OCI-LY3 (cell line): Measurements from ENCODE around the gene THUMPD2.

Source experiments
- EZH2phosphoT487 ChIP-seq: fragments of 200-600 bp; shearing (Covaris generic); IDR thresholded peaks from 2 replicates; pipeline ENCODE4 v1.6.1; 2018; ENCODE audit warnings: antibody characterized with exemption, mixed run types, low read depth
- TF ChIP-seq, protein P1 (sequence below): fragments of 200-600, 300-600 bp; sonication (generic); IDR thresholded peaks from 2 replicates; pipeline ENCODE4 v1.5.1; 2014; ENCODE audit warnings: antibody characterized with exemption, low read length, low read depth

DNA sequence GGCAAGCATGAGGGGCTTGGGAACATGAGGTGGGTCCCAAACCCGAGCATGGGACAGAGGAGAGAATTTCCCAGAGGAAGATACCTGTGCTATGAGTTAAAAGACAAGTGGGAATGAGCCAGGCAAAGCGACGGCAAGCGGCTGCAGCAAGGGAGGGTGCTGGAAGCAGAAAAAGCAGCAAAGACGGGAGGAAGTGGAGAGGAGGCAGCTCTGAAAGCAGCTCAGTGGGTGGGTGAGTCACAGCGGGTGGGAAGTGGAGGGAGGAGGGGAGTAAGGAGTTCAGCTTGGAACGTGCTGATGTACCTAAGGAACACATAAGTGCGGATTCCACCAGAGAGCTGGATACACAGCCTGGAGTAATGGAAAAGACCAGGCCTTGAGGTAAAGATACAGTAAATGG is 41.4 kb downstream of the THUMPD2 start:
- TF ChIP-seq, protein P1, sequence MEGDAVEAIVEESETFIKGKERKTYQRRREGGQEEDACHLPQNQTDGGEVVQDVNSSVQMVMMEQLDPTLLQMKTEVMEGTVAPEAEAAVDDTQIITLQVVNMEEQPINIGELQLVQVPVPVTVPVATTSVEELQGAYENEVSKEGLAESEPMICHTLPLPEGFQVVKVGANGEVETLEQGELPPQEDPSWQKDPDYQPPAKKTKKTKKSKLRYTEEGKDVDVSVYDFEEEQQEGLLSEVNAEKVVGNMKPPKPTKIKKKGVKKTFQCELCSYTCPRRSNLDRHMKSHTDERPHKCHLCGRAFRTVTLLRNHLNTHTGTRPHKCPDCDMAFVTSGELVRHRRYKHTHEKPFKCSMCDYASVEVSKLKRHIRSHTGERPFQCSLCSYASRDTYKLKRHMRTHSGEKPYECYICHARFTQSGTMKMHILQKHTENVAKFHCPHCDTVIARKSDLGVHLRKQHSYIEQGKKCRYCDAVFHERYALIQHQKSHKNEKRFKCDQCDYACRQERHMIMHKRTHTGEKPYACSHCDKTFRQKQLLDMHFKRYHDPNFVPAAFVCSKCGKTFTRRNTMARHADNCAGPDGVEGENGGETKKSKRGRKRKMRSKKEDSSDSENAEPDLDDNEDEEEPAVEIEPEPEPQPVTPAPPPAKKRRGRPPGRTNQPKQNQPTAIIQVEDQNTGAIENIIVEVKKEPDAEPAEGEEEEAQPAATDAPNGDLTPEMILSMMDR: no peak
- TF ChIP-seq EZH2phosphoT487: no peak
